H1 (cell line): ENCODE data around the gene LGALS1. TPM values are rescaled to one million over a fixed set of nuclear protein-coding genes. Genes with fewer than 3 reads are reported as not detected.

Experiments
- CTCF ChIA-PET: fragments of 300-600 bp; sonication (Branson Sonifier 250); formaldehyde crosslinking; loops from one replicate; lab custom pipeline; 2021; ENCODE audit not compliant: partially characterized antibody; lab: Charles Lee
- POLR2A ChIA-PET: fragments of 300-600 bp; sonication (Branson Sonifier 250); formaldehyde crosslinking; loops from one replicate; lab custom pipeline; 2021; ENCODE audit warnings: inconsistent platforms; ENCODE audit not compliant: partially characterized antibody; lab: Charles Lee
- DNase-seq, 2 experiments: peaks; one replicate each; pipeline versions ENCODE4 v3.0.0 to v3.0.0-alpha.2; 2010 to 2022; ENCODE audit warnings: low spot score in 2 of 2, low read depth in 1 of 2, mixed read lengths in 1 of 2
- FAIRE-seq: peaks from 2 replicates; lab custom pipeline; 2011; peaks lifted over from hg19 to GRCh38; lab: Jason Lieb, UNC
- H2AFZ ChIP-seq: 2 replicates; pipeline ENCODE4 v1.8.1; 2012; ENCODE audit warnings: low read length, inconsistent platforms
- H2AK5ac ChIP-seq: 2 replicates; pipeline ENCODE4 v1.6.1; 2013; ENCODE audit warnings: low read depth, low read length
- H2BK120ac ChIP-seq: replicated peaks from 2 replicates; pipeline ENCODE3; 2013; ENCODE audit warnings: low read depth, low read length, inconsistent platforms
- H2BK12ac ChIP-seq: 2 replicates; pipeline ENCODE4 v1.6.1; 2013; ENCODE audit warnings: low read depth, low read length
- H2BK15ac ChIP-seq: 2 replicates; pipeline ENCODE4 v1.6.1; 2013; ENCODE audit warnings: low read length
- H2BK20ac ChIP-seq: 2 replicates; pipeline ENCODE4 v1.6.1; 2013; ENCODE audit warnings: low read length
- H2BK5ac ChIP-seq: 2 replicates; pipeline ENCODE4 v1.6.1; 2013; ENCODE audit warnings: low read depth, low read length
- H3K14ac ChIP-seq: 2 replicates; pipeline ENCODE4 v1.6.1; 2013; ENCODE audit warnings: inconsistent platforms; ENCODE audit not compliant: insufficient read length
- H3K18ac ChIP-seq: 2 replicates; pipeline ENCODE4 v1.6.1; 2013; ENCODE audit warnings: low read length; ENCODE audit errors: extremely low read depth
- H3K23ac ChIP-seq: 2 replicates; pipeline ENCODE4 v1.6.1; 2013; ENCODE audit warnings: inconsistent platforms; ENCODE audit not compliant: insufficient read length
- H3K23me2 ChIP-seq: 2 replicates; pipeline ENCODE4 v1.6.1; 2013; ENCODE audit warnings: low read depth, low read length
- H3K27ac ChIP-seq: 2 replicates; pipeline ENCODE4 v1.6.1; 2011; ENCODE audit warnings: low read depth, low read length, inconsistent platforms
- H3K27me3 ChIP-seq, 4 experiments: replicated peaks in 1 of 4; 1 replicate in 1 of 4; 2 replicates in 3 of 4; pipeline versions ENCODE4 v1.6.1 to v1.8.1; 2011 to 2013; ENCODE audit warnings: low read length in 3 of 4, mild to moderate bottlenecking in 3 of 4, inconsistent platforms in 2 of 4, mixed read lengths in 2 of 4, moderate library complexity in 1 of 4; ENCODE audit not compliant: control insufficient read depth in 3 of 4, insufficient read depth in 3 of 4; ENCODE audit errors: extremely low read depth in 1 of 4
- H3K36me3 ChIP-seq, 4 experiments: 2 replicates each; pipeline versions ENCODE4 v1.6.1 to v1.8.1; 2011 to 2013; ENCODE audit warnings: mild to moderate bottlenecking in 4 of 4, low read length in 3 of 4, moderate library complexity in 2 of 4, control low read depth in 1 of 4, inconsistent platforms in 1 of 4; ENCODE audit not compliant: insufficient read depth in 4 of 4, control insufficient read depth in 2 of 4
- H3K4ac ChIP-seq: replicated peaks from 2 replicates; pipeline ENCODE3; 2013; ENCODE audit warnings: low read length, low read depth, mixed read lengths, inconsistent platforms; ENCODE audit not compliant: insufficient read length
- H3K4me1 ChIP-seq, 4 experiments: replicated peaks in 1 of 4; 1 replicate in 1 of 4; 2 replicates in 3 of 4; pipeline versions ENCODE4 v1.6.1 to v1.8.1; 2011 to 2013; ENCODE audit warnings: low read length in 3 of 4, inconsistent platforms in 2 of 4, mixed read lengths in 1 of 4; ENCODE audit not compliant: insufficient read depth in 4 of 4, control insufficient read depth in 3 of 4
- H3K4me2 ChIP-seq, 2 experiments: 2 replicates each; pipeline versions ENCODE4 v1.6.1 to v1.8.1; 2011 to 2013; ENCODE audit warnings: low read depth in 2 of 2, low read length in 2 of 2, control low read depth in 1 of 2, inconsistent platforms in 1 of 2, mild to moderate bottlenecking in 1 of 2; ENCODE audit not compliant: insufficient read depth in 1 of 2
- H3K4me3 ChIP-seq, 4 experiments: fragments of 200-600, 300-600 bp in 1 of 4; sonication (generic), shearing (Covaris generic), sonication (Bioruptor Twin) in 1 of 4; 2 replicates each; pipeline versions ENCODE4 v1.5.1 to v1.8.1; 2011 to 2016; ENCODE audit warnings: low read length in 4 of 4, low read depth in 3 of 4, control low read depth in 2 of 4, inconsistent platforms in 2 of 4, mild to moderate bottlenecking in 2 of 4, mixed read lengths in 1 of 4, moderate library complexity in 1 of 4; ENCODE audit not compliant: insufficient read depth in 2 of 4; ENCODE audit errors: extremely low read depth in 1 of 4
- H3K56ac ChIP-seq: replicated peaks from 2 replicates; pipeline ENCODE3; 2013; ENCODE audit warnings: low read depth, mild to moderate bottlenecking, mixed read lengths, low read length, inconsistent platforms; ENCODE audit not compliant: insufficient read length
- H3K79me1 ChIP-seq: 2 replicates; pipeline ENCODE4 v1.6.1; 2013; ENCODE audit warnings: low read depth, low read length, control low read depth
- H3K79me2 ChIP-seq, 2 experiments: 2 replicates each; pipeline versions ENCODE4 v1.6.1 to v1.8.1; 2012 to 2013; ENCODE audit warnings: low read length in 2 of 2, mild to moderate bottlenecking in 2 of 2, inconsistent platforms in 1 of 2; ENCODE audit not compliant: insufficient read depth in 2 of 2, control insufficient read depth in 1 of 2
- H3K9ac ChIP-seq, 4 experiments: replicated peaks in 1 of 4; 1 replicate in 1 of 4; 2 replicates in 3 of 4; pipeline versions ENCODE4 v1.6.1 to v1.8.1; 2011 to 2013; ENCODE audit warnings: low read depth in 3 of 4, low read length in 3 of 4, control low read depth in 2 of 4, mild to moderate bottlenecking in 2 of 4, moderate library complexity in 2 of 4, inconsistent platforms in 1 of 4; ENCODE audit errors: extremely low read depth in 1 of 4
- H3K9me3 ChIP-seq, 2 experiments: 2 replicates each; pipeline versions ENCODE4 v1.6.1 to v1.8.1; 2012 to 2013; ENCODE audit warnings: mild to moderate bottlenecking in 2 of 2, moderate library complexity in 2 of 2, control low read depth in 1 of 2, inconsistent platforms in 1 of 2, low read depth in 1 of 2, low read length in 1 of 2, mixed read lengths in 1 of 2; ENCODE audit not compliant: insufficient read depth in 2 of 2
- H4K20me1 ChIP-seq, 2 experiments: replicated peaks in 1 of 2; 2 replicates each; pipeline versions ENCODE3 to v1.8.1; 2011 to 2013; ENCODE audit warnings: inconsistent platforms in 2 of 2, low read length in 2 of 2, mild to moderate bottlenecking in 1 of 2; ENCODE audit not compliant: insufficient read depth in 2 of 2, control insufficient read depth in 1 of 2
- H4K5ac ChIP-seq: 2 replicates; pipeline ENCODE4 v1.6.1; 2013; ENCODE audit warnings: low read length, low read depth, mixed read lengths, inconsistent platforms; ENCODE audit not compliant: insufficient read length
- H4K8ac ChIP-seq: 2 replicates; pipeline ENCODE4 v1.8.0; 2013; ENCODE audit warnings: mild to moderate bottlenecking, moderate library complexity, low read length, inconsistent platforms; ENCODE audit not compliant: insufficient read depth; ENCODE audit errors: extremely low read depth
- H4K91ac ChIP-seq: replicated peaks from 2 replicates; pipeline ENCODE3; 2013; ENCODE audit warnings: low read length, mixed read lengths, inconsistent platforms; ENCODE audit not compliant: insufficient read length
- ATF3 ChIP-seq: IDR thresholded peaks from 2 replicates; pipeline ENCODE4 v1.6.1; 2011; ENCODE audit warnings: low read depth, mild to moderate bottlenecking, low read length; ENCODE audit not compliant: insufficient read depth
- E2F6 ChIP-seq: IDR thresholded peaks from 2 replicates; pipeline ENCODE4 v1.6.1; 2012; ENCODE audit warnings: inconsistent platforms
- RBBP5 ChIP-seq: IDR thresholded peaks from 2 replicates; pipeline ENCODE4 v1.7.1; 2012; ENCODE audit warnings: low read depth, mild to moderate bottlenecking, inconsistent platforms, low read length, moderate library complexity, borderline replicate concordance
- SAP30 ChIP-seq: fragments of 300-600 bp; sonication (generic); IDR thresholded peaks from 2 replicates; pipeline ENCODE4 v1.7.1; 2012; ENCODE audit warnings: low read length, moderate library complexity, mild to moderate bottlenecking, inconsistent platforms; ENCODE audit not compliant: insufficient read depth, insufficient replicate concordance
- TBP ChIP-seq: IDR thresholded peaks from 2 replicates; pipeline ENCODE4 v1.6.1; 2011; ENCODE audit warnings: low read depth, low read length, improper control_type of control experiment
- TCF12 ChIP-seq: IDR thresholded peaks from 2 replicates; pipeline ENCODE4 v1.6.1; 2011; ENCODE audit warnings: low read depth, mild to moderate bottlenecking, low read length
- WGBS, 2 experiments: shearing (Covaris generic) in 1 of 2; methylation state at CpG; one replicate each; pipeline versions ENCODE4 v1.1.6 to v1.1.7; 2013 to 2015; ENCODE audit warnings: low lambda C conversion rate in 2 of 2, mixed read lengths in 2 of 2, inconsistent platforms in 1 of 2, low coverage in 1 of 2, missing lambda C conversion rate in 1 of 2; ENCODE audit not compliant: insufficient replicate concordance in 2 of 2, insufficient coverage in 1 of 2, insufficient read length in 1 of 2; ENCODE audit errors: extremely low coverage in 1 of 2, missing lambda C conversion rate in 1 of 2; 5-methylcytosine and 5-hydroxymethylcytosine counted together
- polyA plus RNA-seq, 7 experiments: library from polyadenylated mRNA; depleted of rRNA in 3 of 7; stranded (reverse) in 5 of 7; unstranded in 2 of 7; fragments of >200 nt in 5 of 7; fragments of 200-250 nt in 2 of 7; gene quantifications; 1 replicate in 5 of 7; 2 replicates in 1 of 7; 4 replicates in 1 of 7; pipeline versions ENCODE4 v1.2.1 to v1.2.3, GENCODE V29; 2011 to 2013; ENCODE audit warnings: missing spikeins in 2 of 7, mixed read lengths in 2 of 7
- total RNA-seq: library from RNA; stranded (reverse); fragmentation: NEBNext Ultra II Directional; extraction: Animal tissue kit (Norgen Biotek cat#: 25700); gene quantifications from 2 replicates; pipeline ENCODE4 v1.2.1, GENCODE V29; 2021

The LGALS1 gene
- total and polyA plus RNA-seq, 2 of the 8 experiments (the other 6 are each of a cell fraction or from before 2014, with no cell fraction given) = 12.0 to 92.4 TPM

DNA sequence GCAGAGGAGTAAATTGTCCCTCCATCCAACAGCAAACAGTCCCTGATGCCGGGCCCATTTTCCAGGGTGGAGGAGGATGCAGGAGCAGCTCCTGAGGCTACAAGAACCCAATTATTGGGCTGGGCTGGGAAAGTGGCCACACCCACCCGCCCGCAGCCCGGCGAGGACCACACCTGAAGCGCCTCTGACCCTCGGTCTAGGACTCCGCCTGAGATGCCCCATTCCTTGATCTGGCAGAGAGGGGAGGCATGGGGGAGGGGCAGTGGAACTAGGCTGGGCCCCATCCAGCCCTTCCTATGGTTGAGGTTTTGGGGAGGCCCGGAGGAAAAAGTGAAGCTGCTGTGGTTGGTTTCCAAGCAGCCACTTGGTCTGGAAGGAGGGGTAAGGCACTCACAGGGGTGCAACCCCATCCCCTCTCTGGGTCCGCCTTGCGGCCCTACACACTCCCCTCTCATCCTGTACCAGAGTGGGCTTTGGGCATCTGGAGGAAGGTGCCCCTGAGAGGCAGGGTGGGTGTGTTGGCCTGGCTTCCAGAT is 2.4 kb upstream of the LGALS1 start:
- Histone ChIP-seq H3K9ac (no peak overlapping the region), H3K4me2 (no peak overlapping the region), H4K91ac (no peak overlapping the region), H2AFZ (no peak overlapping the region), H3K79me2 (0 out of 4 replicates have a peak, but pooled peaks cover 0 to 2% of the 10 kb centered on the region in 2 experiments), H4K8ac (no peak overlapping the region), H3K23ac (no peak overlapping the region), H3K56ac (no peak overlapping the region), H3K27me3 (peaks cover 0 to 2% (median 0%) of the 10 kb centered on the region in 4 experiments; a peak in 1 of 7 replicates), H2BK15ac (peak overlapping the region; percentile 81; the same call in 1 of the 2 replicates), H3K36me3 (no peaks in the 10 kb centered on the region), H3K4ac (no peak overlapping the region), H2BK5ac (no peak overlapping the region), H3K23me2 (peaks cover 2% of the 10 kb centered on the region; the same call in 1 of the 2 replicates), H2AK5ac (no peak overlapping the region), H4K20me1 (peaks cover 0 to 1% of the 10 kb centered on the region in 2 experiments), H2BK20ac (no peak overlapping the region; the same call in 1 of the 2 replicates), H4K5ac (no peak overlapping the region), H2BK120ac (no peak overlapping the region), H3K27ac (no peak overlapping the region), H3K9me3 (no peaks in the 10 kb centered on the region), H3K18ac (no peak overlapping the region; the same call in 1 of the 2 replicates), H3K79me1 (no peaks in the 10 kb centered on the region), H3K4me1 (peaks cover 0 to 19% (median 13%) of the 10 kb centered on the region in 4 experiments; a peak in 6 of 7 replicates), H3K14ac (no peak overlapping the region), H2BK12ac (no peak overlapping the region), H3K4me3 (no peak overlapping the region)
- no peak for TF ChIP-seq E2F6
- TF ChIP-seq TCF12 = no peak
- TF ChIP-seq ATF3 = no peak
- TF ChIP-seq SAP30 = no peak
- TF ChIP-seq TBP = no peak
- TF ChIP-seq RBBP5 = no peak
- no peak for FAIRE-seq
- DNase-seq = no peak
- ChIA-PET POLR2A (interaction anchor here (1.6 to 3.5 kb wide), 3 partner anchors 8 to 14 kb away, joined by 9 to 17 read pairs (median 16); partner anchors contain the start of gene PDXP), CTCF (interaction anchor here (1.4 to 16.3 kb wide), 6 partner anchors 9 to 77 kb away, joined by 3 to 261 read pairs (median 12); partner anchors contain the start of genes PDXP and SH3BP1)
- WGBS, 2 experiments = 78% methylated on average over 7 of the region's 11 CpGs; no CpG with 5 or more reads in 1 of the 2 experiments
